Nephron (organoid): ENCODE data around the gene SENP3.

Experiments
- H3K27ac Mint-ChIP-seq, 3 experiments: 2 replicates each; pipeline ENCODE4 v1.8.0; 2020; ENCODE audit warnings: mixed read lengths in 3 of 3, mild to moderate bottlenecking in 2 of 3, moderate library complexity in 1 of 3
- H3K27me3 Mint-ChIP-seq: 2 replicates; pipeline ENCODE4 v1.8.0; 2021; ENCODE audit warnings: low read depth, mild to moderate bottlenecking, moderate library complexity, mixed read lengths
- H3K36me3 Mint-ChIP-seq: 2 replicates; pipeline ENCODE4 v1.8.0; 2020; ENCODE audit warnings: low read depth, mixed read lengths
- H3K4me1 Mint-ChIP-seq: 2 replicates; pipeline ENCODE4 v1.8.0; 2020; ENCODE audit warnings: mixed read lengths
- H3K4me3 Mint-ChIP-seq, 3 experiments: 2 replicates each; pipeline ENCODE4 v1.8.0; 2020; ENCODE audit warnings: mild to moderate bottlenecking in 3 of 3, mixed read lengths in 3 of 3, moderate library complexity in 2 of 3
- H3K9me3 Mint-ChIP-seq: 2 replicates; pipeline ENCODE4 v1.8.0; 2020; ENCODE audit warnings: mixed read lengths
- TF ChIP-seq, protein P1 (sequence below), 3 experiments: fragments of 200-600 bp; sonication (generic); IDR thresholded peaks; one replicate each; pipeline ENCODE4 v1.5.0; 2021; ENCODE audit warnings: antibody characterized with exemption in 3 of 3; ENCODE audit not compliant: unreplicated experiment in 3 of 3

Gene SENP3

GRCh38 chr17:7586673-7587419 lies 25.1 kb downstream of the SENP3 start:
- Mint-ChIP-seq H3K4me3 (peak overlapping the region; percentile 51 to 81 (median 67)), H3K4me1 (peaks cover 42% of the 10 kb centered on the region), H3K27me3 (peaks cover 4% of the 10 kb centered on the region), H3K27ac (peak overlapping the region; percentile 75 to 89 (median 77)), H3K36me3 (peaks cover 38% of the 10 kb centered on the region), H3K9me3 (no peaks in the 10 kb centered on the region)
- TF ChIP-seq, protein P1, sequence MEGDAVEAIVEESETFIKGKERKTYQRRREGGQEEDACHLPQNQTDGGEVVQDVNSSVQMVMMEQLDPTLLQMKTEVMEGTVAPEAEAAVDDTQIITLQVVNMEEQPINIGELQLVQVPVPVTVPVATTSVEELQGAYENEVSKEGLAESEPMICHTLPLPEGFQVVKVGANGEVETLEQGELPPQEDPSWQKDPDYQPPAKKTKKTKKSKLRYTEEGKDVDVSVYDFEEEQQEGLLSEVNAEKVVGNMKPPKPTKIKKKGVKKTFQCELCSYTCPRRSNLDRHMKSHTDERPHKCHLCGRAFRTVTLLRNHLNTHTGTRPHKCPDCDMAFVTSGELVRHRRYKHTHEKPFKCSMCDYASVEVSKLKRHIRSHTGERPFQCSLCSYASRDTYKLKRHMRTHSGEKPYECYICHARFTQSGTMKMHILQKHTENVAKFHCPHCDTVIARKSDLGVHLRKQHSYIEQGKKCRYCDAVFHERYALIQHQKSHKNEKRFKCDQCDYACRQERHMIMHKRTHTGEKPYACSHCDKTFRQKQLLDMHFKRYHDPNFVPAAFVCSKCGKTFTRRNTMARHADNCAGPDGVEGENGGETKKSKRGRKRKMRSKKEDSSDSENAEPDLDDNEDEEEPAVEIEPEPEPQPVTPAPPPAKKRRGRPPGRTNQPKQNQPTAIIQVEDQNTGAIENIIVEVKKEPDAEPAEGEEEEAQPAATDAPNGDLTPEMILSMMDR (IDR thresholded peaks at IDR 0.05; ENCODE audit: unreplicated experiment in 3 of 3) = no peak

DNA sequence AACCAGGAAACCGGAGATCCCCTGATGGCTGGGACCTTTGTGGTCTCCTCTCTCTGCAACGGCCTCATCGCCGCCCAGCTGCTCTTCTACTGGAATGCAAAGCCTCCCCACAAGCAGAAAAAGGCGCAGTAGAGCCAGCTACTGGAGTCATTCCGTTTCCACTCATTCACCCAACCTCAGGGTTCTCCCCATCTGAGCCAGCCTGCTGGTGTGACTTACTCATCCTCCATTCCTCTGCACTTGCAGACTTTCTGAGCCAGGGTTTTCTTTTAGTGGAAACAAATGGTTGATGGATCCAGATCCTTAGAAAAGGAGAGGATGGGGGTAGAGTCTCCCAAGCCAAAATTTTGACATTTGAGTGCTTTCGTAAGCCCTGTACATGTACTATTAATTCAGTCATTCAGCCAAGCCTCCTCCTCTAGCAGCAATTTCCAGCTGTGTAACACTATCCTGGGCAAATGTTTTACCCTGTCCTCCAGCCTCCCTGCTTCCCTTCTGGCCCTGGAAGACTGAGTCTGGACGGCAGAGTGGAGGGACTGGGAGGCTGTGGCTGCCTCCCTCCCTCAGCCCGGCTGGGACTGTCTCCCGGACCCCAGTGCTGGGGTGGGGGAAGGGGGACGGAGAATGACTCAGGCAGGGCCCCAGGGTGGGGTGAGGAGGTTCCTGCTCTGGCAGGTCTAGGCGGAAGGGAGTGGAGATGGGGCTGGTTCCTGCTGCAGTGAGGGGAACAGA lies 25.9 kb downstream of the SENP3 start:
- no peaks in the 10 kb centered on the region for H3K9me3 Mint-ChIP-seq
- peaks cover 42% of the 10 kb centered on the region for H3K36me3 Mint-ChIP-seq
- H3K4me1 Mint-ChIP-seq = peaks cover 35% of the 10 kb centered on the region
- peak overlapping the region; percentile 51 to 81 (median 67) for H3K4me3 Mint-ChIP-seq
- no peaks in the 10 kb centered on the region for H3K27me3 Mint-ChIP-seq
- peak overlapping the region; percentile 75 to 89 (median 77) for H3K27ac Mint-ChIP-seq
- TF ChIP-seq, protein P1 (IDR thresholded peaks at IDR 0.05; ENCODE audit: unreplicated experiment in 3 of 3) = no peak

DNA sequence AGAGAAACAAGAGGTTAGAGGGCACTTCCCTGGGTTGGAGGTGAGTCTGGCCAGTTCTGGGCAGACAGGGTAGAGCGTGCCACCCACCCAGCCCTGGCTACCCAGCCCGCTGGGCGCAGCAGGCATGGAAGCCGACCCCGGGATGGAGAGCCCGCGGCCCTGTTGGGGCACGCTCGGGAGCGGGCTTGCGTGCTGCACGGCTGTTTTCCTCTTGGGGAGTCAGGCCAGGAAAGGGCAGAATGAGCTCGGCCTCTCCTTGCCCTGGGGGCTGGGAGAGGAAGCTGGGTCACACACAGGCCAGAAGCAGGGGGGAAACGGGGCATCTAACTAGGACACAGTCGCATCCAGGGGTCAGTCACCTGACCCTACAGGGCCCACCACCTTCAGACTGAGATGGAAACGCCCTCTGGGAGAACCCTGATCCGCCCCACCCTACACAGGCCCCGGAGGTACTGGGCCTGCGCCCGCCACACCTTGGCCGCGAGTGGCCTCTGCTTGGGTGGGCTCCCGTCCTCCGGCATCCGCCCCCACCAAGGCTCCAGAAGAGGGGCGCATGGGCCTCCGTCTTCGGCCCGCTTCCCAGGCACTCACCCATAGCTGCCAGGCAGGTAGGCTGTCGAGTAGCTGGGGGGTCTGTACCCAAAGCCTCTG lies 27.0 kb downstream of the SENP3 start:
- Mint-ChIP-seq H3K36me3 (peaks cover 51% of the 10 kb centered on the region), H3K4me3 (no peak overlapping the region), H3K27me3 (no peaks in the 10 kb centered on the region), H3K27ac (no peak overlapping the region), H3K9me3 (no peaks in the 10 kb centered on the region), H3K4me1 (peaks cover 34% of the 10 kb centered on the region)
- TF ChIP-seq, protein P1 (IDR thresholded peaks at IDR 0.05; ENCODE audit: unreplicated experiment in 3 of 3) = no peak

DNA sequence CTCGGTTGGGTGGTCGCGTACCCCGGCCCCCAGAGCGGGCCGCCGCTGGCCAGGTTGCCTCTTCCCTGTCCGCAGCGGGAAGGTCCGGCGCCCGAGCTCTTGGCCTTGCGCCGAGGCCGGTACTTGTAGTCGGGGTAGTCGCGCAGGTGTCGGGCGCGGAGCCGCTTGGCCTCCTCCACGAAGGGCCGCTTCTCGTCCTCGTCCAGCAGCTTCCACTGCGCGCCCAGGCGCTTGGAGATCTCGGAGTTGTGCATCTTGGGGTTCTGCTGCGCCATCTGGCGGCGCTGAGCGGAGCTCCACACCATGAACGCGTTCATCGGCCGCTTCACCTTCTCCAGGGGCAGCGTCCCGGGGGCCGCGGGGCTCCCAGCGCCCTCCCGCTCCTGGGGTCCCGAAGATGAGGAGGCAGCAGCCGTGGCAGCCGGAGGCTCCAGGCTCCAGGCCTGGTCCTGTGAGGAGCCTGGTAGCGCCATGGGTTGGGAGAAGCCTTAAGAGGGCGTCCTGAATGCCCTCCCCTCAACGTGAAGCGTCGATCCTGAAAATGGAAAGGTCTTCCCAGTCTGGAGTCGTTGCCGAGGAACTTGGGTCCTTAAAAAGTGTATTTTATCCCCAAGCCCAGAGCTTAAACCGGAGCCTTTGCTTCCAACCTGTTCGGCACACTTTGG lies 27.6 kb downstream of the SENP3 start:
- Mint-ChIP-seq H3K4me3 (peak overlapping the region in 2 of 3 experiments; percentile 60 to 66), H3K27ac (no peak overlapping the region), H3K4me1 (peaks cover 28% of the 10 kb centered on the region), H3K36me3 (peaks cover 57% of the 10 kb centered on the region), H3K27me3 (no peaks in the 10 kb centered on the region), H3K9me3 (no peaks in the 10 kb centered on the region)
- TF ChIP-seq, protein P1 (IDR thresholded peaks at IDR 0.05; ENCODE audit: unreplicated experiment in 3 of 3) = peak; percentile 77 to 82 (median 78)

- TF ChIP-seq, protein P1 (IDR thresholded peaks at IDR 0.05; ENCODE audit: unreplicated experiment in 3 of 3) = no peak
- H3K36me3 Mint-ChIP-seq = peaks cover 59% of the 10 kb centered on the region
- H3K4me1 Mint-ChIP-seq = peaks cover 20% of the 10 kb centered on the region
- H3K9me3 Mint-ChIP-seq = no peaks in the 10 kb centered on the region
- no peaks in the 10 kb centered on the region for H3K27me3 Mint-ChIP-seq
- peak within 1 kb of the TSS; percentile 34 to 66 (median 60) for H3K4me3 Mint-ChIP-seq
- peak within 1 kb of the TSS; percentile 36 to 65 (median 54) for H3K27ac Mint-ChIP-seq
These were observed 28.4 kb downstream of the SENP3 start, which contains the start of gene SOX15 for GRCh38 chr17:7589891-7590691. Gene SOX15 (minus strand): TSS chr17:7590094. CDS start chr17:7589676, 418 bp downstream.
